ENCODE results near the gene CHRNB1.

DNA sequence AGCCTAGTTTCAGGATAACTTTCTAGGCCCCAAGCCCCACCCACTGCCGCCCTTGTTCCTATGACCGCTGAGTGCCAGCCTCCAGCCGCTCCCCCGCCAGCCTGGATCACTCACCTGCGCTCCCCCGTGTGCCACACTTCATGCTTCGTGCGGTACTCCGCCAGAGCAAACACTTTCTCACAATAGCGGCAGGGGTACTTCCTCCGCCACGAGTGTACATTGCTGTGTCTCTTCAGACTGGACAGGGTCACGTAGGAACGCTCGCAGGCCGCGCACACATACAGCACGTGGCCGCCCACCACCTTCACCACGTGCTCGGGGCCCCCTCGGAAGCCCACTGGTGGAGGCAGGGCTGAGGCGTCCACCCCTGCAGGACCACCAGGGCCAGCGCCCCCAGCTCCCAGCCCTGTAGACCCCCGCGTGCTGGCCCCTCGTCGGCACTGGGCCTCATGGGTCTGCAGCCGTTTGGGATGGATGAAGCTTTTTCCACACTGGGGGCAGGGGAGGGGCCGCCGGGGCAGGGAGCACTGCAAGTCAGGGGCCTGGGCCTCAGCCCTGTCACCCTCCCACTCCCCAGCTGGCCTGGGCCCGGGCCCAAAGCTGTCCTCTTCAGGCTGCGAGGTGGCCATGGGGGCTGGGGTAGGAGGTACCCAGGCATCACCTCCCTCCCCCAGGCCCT lies 20.9 kb downstream of the CHRNB1 start:
- TF ChIP-seq CTCF (IDR thresholded peaks at IDR 0.05; ENCODE audit: insufficient read depth, low read depth, low read length), result no peak
- TF ChIP-seq EZH2 (IDR thresholded peaks at IDR 0.05; ENCODE audit: insufficient read depth, low read length), result no peak
